NCI-H2171 (cell line): Measurements from ENCODE around the gene ADGRL1.

ENCODE experiments used
- DNase-seq: peaks from one replicate; lab custom pipeline; 2025; lab: John Stamatoyannopoulos, UW

The ADGRL1 gene

GRCh38 chr19:14138576-14139265, 67.2 kb downstream of the ADGRL1 start:
- no peak for DNase-seq

- peak; percentile 100 for DNase-seq
Observed at GRCh38 chr19:14136509-14137281, 69.3 kb downstream of the ADGRL1 start, which contains the start of gene ASF1B. TSS of gene ASF1B (minus strand) at chr19:14136589. CDS start at chr19:14136456, 133 bp downstream.

- no peak for DNase-seq
Observed at GRCh38 chr19:14135985-14136508, 69.9 kb downstream of the ADGRL1 start.

GRCh38 chr19:14135355-14135754, 70.6 kb downstream of the ADGRL1 start:
- DNase-seq: no peak

- no peak for DNase-seq
Observed at GRCh38 chr19:14127929-14128509, 78.0 kb downstream of the ADGRL1 start.

GRCh38 chr19:14127176-14127575, 78.8 kb downstream of the ADGRL1 start:
- no peak for DNase-seq

- DNase-seq: no peak
Observed at GRCh38 chr19:14122924-14123323, 83.0 kb downstream of the ADGRL1 start.

- DNase-seq: no peak
Observed at GRCh38 chr19:14120497-14120780, 85.5 kb downstream of the ADGRL1 start.

- no peak for DNase-seq
Observed at GRCh38 chr19:14119644-14120496, 86.1 kb downstream of the ADGRL1 start.

- DNase-seq: no peak
Observed at GRCh38 chr19:14119146-14119545, 86.8 kb downstream of the ADGRL1 start.

- no peak for DNase-seq
Observed at GRCh38 chr19:14118165-14119051, 87.6 kb downstream of the ADGRL1 start.

- peak; percentile 97 for DNase-seq
Observed at GRCh38 chr19:14117668-14118164, 88.3 kb downstream of the ADGRL1 start, which contains the start of gene PRKACA. TSS of gene PRKACA (minus strand) at chr19:14117762. CDS start at chr19:14117547, 215 bp downstream.

GRCh38 chr19:14116918-14117578, 88.9 kb downstream of the ADGRL1 start:
- DNase-seq: no peak

- DNase-seq: no peak
Observed at GRCh38 chr19:14116525-14116917, 89.4 kb downstream of the ADGRL1 start.

- no peak for DNase-seq
Observed at GRCh38 chr19:14115756-14116155, 90.2 kb downstream of the ADGRL1 start.

- no peak for DNase-seq
Observed at GRCh38 chr19:14114854-14115253, 91.1 kb downstream of the ADGRL1 start.

GRCh38 chr19:14114439-14114838, 91.5 kb downstream of the ADGRL1 start:
- DNase-seq: no peak

- DNase-seq: no peak
Observed at GRCh38 chr19:14113762-14114414, 92.1 kb downstream of the ADGRL1 start.

GRCh38 chr19:14112809-14113385, 93.1 kb downstream of the ADGRL1 start:
- DNase-seq: no peak
